NCI-H2196 (cell line): Measurements from ENCODE around the gene FDXR.
"Not testable (repeated sequence)": the region's sequence is repeated elsewhere in the genome, so short reads cannot be mapped to it uniquely, and the experiment has no call there.

Experiments
- DNase-seq: peaks from one replicate; lab custom pipeline; 2025; ENCODE audit not compliant: unreplicated experiment; lab: John Stamatoyannopoulos, UW

Gene FDXR

GRCh38 chr17:74873037-74873873 lies 461 bp upstream of the FDXR start:
- DNase-seq, result peak; percentile 100

DNA sequence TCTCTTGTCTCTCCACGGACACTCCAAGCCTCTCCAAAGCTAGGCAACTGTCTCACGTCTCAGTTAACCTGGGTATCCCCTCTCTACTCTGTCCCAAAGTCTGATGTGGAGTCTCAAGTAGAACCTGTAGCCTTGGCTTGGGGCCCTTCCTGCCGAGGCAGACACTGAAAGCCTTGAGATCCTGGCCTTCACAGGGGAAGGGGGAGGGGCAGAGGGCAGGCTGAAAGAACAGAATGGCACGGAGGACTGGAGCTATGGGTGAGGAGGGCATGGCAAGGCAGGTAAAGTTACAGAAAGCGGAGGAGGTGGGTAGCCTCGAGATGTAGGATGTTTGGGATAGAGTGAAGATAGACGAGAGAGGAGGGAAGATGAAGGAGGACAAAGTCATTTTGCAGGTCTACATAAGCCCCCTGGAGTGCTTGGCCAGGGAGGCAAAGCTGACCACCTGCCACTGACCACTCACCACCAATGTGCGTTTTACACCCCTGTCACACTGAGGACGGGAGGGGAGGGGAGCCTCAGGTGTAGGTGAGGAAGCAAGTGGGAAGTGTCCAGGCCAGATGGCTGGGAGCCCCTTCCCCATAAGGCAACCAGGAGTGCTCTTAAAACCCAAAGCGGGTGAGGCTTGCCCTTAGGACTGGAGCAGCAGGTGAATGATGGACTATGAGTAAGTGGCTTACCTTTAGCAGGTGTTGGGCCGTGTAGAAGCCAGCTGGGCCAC lies 1.3 kb downstream of the FDXR start:
- DNase-seq, result no peak

DNA sequence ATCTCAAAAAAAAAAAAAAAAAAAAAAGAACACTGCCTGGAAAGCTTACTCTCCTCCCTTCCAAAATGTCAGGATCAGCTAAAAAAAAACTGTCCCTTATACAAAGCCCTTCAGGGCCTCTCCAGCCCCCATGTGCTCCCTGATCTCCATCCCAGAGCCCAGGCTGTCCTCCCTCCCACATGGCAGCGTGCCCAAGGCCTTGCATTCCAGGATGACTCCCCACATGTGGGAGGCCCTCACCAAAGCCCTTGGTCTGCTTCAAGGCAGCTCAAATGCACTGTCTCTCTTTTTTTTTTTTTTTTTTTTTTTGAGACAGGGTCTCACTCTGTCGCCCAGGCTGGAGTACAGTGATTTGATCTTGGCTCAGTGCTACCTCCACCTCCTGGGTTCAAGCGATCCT lies 2.3 kb downstream of the FDXR start:
- DNase-seq, result no peak

- not testable (repeated sequence) for DNase-seq
Observed at GRCh38 chr17:74870028-74870427, 2.8 kb downstream of the FDXR start.

GRCh38 chr17:74868908-74869255 lies 3.9 kb downstream of the FDXR start:
- DNase-seq, result no peak

DNA sequence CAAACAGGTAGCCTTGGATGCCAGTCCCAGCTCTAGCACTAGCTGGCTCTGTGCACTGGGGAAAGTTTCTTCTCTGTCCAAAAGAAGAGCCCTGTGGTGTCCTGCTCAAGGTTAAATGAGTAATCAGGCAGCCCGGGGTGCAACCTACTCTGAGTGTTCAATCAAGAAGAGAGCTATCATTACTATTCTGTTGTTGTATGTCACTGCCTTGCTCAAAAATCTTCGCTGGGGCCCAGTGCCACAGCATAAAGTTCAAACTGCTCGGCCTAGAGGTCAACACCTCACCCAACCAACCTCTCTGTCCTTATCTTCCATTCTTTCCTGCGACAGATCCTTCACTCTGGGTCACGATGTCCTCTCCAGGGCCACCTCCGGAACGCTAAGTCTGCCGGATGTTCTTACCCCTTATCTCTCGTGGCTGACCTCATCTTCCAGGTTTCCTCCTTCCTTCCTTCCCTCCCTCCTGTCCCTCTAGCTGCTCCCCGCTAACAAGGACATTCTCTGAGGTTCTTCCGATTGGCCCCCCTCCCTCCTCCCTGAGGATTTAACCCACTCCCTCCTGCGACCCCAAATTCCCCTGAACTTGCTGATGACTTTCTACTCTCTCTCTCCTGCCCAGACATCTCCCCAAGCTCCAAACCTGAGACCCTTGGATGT lies 4.4 kb downstream of the FDXR start:
- DNase-seq, result no peak

GRCh38 chr17:74866198-74866835 lies 6.5 kb downstream of the FDXR start:
- DNase-seq, result no peak

DNA sequence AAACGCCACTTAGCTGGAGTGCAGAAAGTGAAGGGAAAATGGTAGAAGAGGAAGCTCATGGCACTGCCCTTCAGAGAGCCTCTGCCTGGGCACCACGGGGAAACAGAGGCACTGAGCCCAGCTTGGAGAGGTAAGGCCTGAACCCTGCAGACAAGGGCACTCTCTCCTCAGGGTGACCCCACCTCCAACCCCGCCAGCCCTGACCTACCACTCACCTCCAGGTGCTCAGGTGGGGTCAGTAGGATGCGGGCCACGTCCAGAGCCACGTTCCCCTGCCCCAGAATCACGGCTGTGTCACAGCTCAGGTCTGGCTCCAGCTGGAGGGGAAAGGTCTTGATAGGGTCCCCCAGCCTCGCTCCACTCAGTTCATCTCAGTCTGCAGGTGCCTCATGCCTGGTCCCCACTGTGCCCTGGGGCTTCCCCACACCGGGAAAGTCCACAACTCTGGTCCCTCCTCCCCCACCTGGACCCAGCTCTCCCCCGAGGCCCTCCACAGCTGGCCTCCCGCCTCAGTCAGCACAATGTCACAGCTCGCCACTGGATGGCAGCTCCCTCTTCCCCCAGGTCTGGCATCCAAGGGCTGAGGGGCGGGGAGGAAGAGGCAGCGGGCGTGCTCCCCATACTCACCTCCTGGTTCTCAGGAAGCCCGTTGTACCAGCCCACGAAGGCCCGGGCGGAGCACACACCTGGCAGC lies 7.1 kb downstream of the FDXR start:
- DNase-seq, result no peak

GRCh38 chr17:74864866-74865395 lies 7.9 kb downstream of the FDXR start:
- peak; percentile 75 for DNase-seq

GRCh38 chr17:74864297-74864865 lies 8.4 kb downstream of the FDXR start:
- DNase-seq, result no peak

- no peak for DNase-seq
Observed at GRCh38 chr17:74863420-74864296, 9.1 kb downstream of the FDXR start.

GRCh38 chr17:74862919-74863318 lies 9.9 kb downstream of the FDXR start:
- no peak for DNase-seq

DNA sequence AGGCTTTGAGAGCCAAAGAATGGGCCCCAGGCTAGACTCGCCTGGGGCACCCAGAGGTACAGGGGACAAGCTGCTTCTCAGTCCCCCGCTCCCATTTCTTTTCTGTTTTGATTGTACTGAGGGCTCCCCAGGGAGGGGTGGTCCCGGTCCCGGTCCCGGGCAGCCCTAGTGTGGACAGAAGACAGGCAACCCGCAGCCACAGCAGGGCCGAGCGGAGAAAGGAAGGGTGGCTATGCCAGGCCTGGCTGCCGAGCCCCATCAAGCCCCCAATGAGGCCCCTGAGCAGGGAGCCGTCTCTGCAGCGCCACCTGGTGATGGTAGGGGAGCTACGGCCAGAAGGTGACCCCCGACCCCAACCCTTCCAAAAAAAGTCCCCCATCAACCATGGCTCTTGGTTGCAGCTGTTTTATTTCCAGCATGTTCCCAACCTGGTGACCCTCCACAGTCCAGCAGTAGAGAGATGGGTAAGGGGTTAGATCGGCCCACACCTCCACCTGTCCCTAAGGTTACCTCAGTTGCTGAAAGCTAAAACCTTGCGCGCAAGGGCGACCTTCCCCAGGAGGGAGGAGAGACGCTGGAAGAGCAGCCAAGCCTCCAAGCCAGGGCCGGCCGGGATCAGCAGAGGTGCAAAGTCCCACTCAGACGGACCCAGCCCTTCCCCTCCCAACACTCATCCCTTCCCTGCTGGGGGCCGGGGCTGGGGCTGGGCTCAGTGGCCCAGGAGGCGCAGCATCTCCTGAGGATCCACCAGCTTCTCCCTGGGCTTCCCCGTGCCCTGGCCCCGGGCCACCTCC lies 10.5 kb downstream of the FDXR start:
- DNase-seq, result peak; percentile 75

GRCh38 chr17:74861662-74862107 lies 11.1 kb downstream of the FDXR start:
- no peak for DNase-seq

DNA sequence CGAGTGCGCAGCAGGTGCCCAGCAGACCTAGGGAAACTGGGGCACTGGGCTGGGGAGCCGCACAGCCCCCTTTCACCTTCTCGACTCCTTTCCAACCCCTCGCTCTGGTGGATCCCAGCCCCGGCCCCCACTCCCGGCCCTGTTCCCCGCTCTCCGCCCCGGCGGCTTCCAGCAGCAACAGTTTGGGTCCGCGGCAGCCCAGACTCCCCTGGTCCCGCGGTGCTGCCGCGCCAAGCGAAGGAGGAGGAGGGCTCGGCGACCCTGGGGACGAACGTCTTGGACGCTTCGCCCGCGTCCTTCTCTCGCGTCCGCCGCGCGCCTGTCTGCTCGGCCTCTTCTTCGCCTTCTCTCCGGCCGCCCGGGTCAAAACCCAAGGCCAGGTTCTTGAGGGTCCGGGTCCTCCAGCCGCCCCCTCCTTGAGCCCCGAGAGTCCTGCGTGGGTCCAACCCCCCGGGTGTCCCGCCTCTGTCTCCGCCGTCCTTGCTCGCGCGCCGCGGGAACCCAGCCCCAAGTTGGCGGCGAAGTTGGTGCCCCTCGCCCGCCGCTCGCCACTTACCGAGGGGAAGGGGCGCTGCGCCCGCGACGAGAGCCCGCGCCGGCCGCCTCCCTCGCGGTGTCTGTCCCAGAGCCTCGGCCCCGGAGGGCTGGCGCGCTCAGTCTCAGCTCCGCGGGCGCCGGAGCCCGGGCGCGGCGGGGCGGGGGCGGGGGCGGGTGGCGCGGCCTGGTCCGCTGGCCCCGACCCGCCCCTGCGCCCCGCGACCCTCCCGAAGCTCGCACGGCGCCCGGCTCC lies 11.7 kb downstream of the FDXR start:
- no peak for DNase-seq

DNA sequence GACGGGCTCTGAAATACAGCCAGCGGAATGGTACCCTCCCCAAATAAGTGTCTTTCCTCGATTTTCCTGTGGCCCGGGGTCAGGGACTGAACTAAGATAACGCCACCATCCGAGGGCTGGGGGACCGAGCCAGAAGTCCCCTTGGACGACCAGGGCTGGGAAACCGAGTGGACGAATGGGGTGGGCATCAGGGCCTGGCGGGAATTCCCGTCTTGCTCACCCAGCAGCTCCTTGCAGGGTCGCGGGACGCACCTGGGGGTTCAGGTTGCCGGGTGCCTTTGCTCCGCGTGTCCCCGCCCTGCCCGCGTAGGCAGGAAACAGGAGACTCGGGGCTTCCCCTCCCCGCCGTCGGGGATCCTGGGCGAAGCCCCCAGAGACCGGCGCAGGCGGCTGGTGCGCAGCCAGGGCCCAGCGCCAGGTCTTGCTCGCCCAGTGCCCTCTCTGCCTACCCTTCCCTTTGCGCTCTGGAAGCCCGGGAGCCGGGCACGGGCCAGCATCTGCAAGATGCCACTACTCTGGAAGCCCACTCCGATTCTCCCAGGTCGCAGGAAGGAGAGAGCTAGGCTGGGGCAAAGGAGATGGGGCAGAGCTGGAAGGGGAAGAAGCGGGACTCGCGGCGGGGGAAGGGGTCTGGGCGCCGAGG lies 12.4 kb downstream of the FDXR start:
- DNase-seq, result no peak
